ENCODE measurements around the gene FAM222B.
"Not testable (repeated sequence)": the region's sequence is repeated elsewhere in the genome, so short reads cannot be mapped to it uniquely, and the experiment has no call there.

Gene FAM222B

DNA sequence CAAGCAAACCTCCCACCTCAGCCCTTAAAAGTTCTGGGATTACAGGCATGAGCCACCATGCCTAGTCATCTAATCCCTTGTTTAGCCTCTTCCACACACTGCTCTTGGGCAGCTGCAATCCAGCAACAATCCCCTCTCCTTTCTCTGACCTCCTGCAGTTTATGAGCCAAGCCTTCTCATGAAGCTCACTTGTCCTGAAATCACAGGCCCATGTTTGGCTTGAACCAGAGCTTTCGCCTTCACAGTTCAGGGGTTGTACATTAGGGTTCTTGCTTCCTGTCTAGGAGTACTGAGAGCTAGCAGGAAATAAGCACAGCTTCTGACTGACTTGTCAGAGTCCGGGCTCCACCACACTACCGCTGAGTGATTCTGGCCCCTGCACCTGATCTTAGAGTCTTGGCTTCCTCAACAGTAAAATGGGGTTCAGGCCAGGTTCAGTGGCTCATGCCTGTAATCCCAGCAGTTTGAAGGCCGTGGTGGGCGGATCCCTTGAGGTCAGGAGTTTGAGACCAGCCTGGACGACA lies 28.5 kb upstream of the FAM222B start:
- DNase-seq = peak in 1 of 2 experiments; percentile 7

DNA sequence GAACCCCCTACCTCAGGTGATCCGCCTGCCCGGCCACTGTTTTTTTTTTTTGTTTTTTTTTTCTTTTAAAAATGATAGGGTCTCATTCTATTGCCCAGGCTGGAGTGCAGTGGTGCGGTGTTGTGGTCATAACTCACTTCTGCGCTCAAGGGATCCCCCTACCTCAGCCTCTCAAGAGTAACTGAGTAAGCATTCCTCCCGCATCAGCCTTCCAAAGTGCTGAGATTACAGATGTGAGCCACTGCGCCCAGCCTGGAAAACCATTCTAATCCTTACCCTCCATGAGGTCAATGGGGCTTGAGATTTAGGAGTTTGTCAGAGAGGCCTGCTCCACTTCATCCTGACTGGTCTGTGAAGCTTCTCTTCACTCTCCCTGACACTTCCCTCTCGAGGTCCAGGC lies 24.7 kb upstream of the FAM222B start:
- no peak for DNase-seq

DNA sequence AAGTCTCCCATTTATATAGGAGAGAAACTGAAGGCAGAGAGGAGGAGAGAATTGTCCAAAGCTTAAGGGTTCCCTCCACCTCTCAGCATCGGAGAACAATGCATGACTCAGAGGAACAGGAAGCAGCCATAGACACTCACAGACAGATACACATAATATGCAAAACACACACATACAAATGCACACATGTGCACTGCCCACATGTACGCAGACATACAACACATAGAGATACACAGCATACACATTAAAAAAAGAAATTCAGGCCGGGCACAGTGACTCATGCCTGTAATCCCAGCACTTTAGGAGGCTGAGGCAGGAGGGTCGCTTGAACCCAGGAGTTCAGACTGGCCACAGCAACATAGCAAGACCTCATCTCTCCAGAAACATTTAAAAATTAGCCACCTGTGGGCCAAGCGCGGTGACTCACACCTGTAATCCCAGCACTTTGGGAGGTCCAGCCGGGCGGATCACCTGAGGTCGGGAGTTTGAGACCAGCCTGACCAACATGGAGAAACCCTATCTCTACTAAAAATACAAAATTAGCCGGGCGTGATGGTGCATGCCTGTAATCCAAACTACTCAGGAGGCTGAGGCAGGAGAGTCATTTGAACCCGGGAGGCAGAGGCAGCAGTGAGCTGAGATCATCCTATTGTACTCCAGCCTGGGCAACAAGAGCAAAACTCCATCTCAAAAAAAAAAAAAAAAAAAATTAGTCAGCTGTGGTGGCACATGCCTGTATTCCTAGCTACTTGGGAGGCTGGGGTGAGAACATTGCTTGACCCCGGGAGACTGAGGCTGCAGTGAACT lies 23.6 kb upstream of the FAM222B start:
- no peak for DNase-seq

DNA sequence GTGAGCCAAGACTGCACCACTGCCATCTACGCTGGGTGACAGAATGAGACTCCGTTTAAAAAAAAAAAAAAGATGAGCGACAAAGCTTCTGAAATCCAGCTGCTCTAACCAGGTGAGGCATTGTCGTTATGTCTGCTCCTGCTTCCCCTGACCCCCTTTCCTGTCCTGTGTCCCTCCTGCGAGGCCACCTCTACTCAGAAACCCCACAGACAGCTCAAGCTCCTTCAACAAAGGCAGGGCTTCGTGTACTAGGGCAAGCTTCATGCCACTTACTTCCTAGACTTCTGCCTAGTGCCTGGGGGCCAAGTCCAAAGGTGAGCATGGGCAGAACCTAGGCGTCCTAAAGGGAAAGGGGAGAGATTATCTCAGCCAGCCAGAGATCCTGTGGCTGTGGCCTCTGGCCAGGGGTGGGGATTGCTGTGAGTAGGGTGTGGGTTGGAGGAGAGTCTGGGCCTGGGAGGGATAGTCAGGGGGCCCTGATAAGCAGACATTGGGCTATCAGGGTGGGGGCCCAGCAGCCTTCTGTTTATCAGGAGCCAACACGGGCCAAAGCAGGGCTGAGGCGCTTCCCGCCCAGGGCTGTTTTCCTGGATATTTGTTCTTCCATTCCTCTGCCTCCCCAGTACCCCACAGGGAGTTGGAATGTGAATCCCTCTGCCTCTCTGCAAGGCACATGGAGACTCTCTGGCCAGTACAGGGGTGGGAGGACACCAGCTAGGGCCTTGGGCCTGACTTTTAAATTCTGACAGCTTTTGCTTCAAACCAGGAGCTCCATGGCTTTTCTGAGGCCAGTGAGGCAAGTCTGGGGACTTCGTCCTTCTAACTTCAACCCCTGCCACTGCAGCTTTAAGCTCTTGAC lies 22.6 kb upstream of the FAM222B start:
- no peak for DNase-seq

DNA sequence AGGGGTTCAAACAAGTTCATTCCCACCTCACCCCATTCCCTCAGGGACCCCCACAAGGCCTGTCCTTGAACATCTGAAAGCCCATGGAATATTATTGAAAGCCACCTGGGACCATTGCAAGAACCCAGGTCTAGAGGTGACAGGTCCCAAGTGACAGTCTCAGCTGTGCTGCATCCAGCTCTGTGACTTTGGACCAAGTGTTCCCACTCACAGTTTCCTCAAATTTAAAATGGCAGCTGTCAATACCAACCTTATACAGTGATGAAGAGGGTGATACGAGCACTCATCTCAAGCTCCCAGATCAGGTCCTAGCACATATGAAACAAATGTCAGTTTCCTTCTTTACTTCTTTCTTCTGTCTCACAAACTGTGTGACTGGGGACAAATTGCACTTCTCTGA lies 21.4 kb upstream of the FAM222B start:
- DNase-seq = no peak

DNA sequence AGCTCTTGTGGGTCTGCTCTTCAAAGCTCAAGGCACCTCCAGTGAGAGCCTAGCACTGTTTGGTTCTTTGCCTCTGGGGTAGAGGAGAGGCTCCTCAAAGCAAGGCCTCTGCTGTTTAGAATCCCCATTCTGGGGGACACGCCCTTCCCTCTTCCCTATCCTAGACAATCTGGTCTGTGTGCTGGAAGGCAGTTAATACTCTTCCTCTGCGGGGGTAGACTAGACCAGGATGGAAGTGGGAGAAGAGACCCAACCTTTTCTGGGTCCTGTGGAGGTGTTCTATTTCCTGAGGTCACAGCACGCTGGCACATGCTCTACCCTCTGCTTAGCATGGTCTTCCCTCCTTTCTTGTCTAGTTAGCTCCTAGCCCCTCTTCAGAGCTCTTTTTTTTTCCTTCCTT lies 20.0 kb upstream of the FAM222B start:
- no peak for DNase-seq

DNA sequence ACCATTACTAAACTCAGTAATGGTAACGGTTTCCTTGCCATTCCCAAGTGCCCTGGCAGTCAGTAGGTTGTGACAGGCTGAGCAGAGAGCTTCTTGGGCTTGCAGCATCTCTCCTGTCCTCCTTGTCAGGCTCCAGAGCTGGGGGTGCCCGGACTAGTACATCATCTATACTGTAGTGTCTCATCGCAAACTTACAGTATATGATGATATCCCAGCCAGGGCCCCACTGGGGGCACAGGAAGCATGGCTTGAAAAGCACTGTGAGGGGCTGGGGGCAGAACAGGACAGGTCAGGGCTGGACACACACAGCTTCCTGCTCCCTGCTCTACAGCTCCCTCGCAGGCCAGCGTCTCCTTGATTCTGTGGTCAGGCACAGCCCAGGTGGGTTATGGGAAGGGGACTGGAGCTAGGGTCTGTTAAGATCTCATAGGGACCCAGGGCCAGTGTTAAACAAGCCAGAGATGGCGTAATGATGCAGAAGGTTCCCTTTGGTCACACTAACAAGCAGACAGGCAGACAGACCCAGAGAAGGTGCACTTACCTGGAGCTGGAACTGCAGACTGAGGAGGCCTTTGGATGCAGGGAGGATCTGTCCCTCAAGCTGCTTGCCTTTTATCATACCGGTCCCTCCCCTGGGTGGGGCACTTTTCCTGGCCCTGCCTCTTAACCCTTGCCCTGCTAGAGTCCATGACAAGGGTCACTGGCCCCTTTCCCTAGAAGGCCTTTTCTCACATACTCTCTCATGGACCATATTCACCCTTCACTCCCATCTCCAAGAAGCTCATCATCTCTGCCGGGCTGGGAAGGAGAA lies 19.0 kb upstream of the FAM222B start:
- no peak for DNase-seq

DNA sequence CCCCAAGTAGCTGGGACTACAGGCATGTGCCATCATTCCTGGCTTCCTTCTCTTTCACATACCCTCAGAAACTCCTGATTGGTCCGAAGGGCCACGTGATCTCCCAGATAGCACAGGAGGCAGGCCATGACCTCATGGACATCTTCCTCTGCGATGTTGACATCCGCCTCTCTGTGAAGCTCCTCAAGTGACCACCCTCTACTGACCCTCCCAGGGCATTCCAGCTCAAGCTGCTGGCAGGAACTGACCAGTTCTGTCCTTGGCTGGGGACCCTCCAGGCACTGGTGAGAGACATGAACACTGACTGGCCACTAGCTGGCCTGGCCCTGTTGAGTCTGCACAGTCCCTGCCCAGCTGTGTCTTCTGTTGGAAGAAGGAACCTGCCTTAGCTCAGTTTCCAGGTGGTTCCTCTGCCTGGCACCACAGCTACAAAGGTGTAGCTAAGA lies 17.8 kb upstream of the FAM222B start:
- no peak for DNase-seq

DNA sequence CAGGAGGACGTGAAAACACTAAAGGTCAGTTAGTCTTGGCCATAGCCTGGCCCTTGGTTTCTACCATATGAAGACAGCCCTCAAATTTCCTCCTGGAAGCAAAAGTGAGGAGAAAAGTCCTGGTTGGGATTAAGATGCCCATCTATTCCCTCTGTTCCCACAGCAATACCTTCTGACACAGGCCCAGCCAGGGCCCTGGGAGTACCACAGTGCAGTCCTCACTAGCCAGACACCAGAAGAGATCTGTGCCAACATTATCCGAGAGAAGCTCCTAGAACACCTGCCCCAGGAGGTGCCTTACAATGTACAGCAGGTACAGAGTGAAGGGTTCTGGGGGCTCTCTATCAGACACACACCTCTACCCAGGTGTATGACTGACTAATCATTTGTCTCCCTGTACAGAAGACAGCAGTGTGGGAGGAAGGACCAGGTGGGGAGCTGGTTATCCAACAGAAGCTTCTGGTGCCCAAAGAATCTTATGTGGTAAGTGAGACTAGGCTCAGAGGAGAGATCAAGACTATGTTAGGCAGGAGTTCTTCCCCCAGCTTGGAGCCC lies 16.3 kb upstream of the FAM222B start:
- DNase-seq = no peak

DNA sequence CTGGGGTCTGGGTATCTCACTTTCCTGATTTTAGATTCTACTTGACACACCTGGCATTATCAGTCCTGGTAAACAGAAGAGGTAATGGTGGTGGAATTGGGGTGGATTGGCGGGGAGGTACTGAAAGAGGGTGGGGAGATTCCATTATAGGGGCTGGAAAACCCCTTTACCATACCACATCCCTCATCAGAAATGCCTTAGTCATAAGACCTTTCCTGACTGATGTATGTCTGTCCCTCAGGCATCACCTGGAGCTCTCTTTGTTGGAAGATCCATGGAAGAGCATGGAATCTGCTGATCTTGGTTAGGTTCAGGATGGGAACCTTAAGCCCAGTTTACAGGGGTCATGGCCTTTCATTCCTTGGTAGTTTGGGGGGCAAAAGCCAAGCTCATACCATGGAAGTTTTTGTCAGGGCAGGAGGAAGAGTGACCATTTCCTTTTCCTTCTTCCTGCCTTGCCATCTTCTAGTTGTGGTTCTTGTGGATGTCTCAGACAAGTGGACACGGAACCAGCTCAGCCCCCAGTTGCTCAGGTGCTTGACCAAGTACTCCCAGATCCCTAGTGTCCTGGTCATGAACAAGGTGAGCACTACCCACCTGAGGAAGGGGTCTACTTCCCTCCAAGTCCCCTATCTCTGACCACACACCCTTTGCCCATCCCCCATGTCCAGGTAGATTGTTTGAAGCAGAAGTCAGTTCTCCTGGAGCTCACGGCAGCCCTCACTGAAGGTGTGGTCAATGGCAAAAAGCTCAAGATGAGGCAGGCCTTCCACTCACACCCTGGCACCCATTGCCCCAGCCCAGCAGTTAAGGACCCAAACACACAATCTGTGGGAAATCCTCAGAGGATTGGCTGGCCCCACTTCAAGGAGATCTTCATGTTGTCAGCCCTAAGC lies 15.6 kb upstream of the FAM222B start:
- DNase-seq = no peak

DNA sequence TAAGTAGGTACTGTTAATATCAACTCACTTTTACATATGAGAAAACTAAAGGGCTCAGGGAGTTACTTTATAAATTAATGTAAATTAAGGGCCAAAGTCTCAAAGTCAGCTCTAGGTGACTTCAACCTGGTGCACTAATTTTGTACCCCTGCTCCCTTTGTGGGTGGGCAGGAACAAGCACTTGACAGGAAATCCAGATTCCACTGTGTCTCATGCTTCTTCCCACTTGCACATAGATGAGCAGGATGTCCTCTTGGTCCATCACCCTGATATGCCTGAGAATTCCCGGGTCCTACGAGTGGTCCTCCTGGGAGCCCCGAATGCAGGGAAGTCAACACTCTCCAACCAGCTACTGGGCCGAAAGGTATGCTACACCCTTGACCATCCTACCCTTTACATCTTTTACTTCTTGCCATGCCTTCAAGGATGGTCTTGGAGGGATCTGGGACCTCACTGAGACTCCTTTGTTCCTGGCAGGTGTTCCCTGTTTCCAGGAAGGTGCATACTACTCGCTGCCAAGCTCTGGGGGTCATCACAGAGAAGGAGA lies 13.5 kb upstream of the FAM222B start:
- DNase-seq = no peak

DNA sequence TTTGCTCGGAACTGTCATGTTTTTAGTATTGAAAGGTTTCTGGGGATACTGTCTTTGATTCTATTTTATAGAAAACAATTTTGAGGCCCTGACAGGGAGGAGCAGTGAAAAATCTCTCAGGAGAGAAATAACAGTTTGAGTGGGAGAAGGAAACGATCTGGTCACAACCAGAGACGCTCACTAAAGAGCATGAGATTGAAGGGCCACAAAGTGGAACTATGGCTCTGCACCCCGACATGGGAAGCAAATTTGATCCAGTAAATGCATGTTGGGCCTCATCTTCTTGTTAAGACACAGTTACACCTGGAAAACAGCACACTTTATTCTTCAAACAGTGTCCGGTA lies 12.7 kb upstream of the FAM222B start:
- DNase-seq = no peak

DNA sequence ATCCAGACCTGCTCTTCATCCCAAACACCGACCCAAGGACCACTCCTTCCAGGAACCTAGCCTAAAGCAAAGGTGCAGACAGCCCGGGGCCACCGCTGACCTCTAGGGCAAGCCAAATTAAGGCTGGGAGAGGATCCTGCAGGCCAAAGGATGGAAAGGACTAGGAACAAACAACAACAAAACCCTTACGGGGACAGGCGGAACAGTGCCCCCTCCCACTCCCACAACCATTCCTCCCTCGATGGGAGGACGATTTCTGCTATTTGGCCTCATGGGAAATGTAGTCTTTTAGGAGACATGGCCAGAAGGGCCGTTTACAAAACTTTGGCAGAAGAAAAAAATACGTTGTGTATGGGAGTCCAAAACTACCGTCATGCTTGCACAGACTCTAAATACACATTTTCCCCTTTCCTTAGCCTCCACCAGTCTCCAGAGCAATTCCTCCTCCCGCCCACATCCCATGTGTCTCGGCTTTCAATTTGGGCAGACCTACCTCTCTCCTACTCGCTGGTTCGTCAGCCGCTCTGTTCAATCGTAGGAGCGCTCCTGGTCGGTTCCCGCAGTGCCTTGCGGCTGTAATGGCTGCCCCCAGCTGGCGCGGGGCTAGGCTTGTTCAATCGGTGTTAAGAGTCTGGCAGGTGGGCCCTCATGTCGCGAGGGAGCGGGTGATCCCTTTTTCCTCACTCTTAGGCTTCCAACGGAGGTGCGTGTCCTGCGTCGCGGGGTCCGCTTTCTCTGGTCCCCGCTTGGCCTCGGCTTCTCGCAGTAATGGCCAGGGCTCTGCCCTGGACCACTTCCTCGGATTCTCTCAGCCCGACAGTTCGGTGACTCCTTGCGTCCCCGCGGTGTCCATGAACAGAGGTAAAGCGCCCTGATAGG lies 12.1 kb upstream of the FAM222B start, which contains the start of gene ERAL1:
Gene ERAL1 (plus strand): TSS at position 560 of the 879 bp plus-strand sequence. CDS start 19 bp downstream, at position 579.
- DNase-seq = peak; percentile 76 to 85

DNA sequence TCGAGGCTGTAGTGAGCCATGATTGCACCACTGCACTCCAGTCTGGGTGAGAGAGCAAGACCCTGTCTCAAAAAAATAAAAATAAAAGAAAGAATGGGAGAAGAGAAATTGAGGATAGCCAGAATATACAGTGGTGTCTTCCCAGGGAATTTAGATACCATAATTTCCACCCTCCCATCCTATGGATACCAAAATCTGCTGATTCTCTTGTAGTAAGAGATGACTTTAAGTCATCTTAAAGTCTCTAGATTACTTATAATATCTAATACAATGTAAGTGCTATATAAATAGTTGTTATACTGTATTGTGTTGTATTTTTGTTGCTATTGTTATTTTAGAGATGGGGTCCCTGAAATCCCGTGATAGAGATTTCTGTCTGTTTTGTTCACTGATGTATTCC lies 10.7 kb upstream of the FAM222B start:
- DNase-seq = no peak

DNA sequence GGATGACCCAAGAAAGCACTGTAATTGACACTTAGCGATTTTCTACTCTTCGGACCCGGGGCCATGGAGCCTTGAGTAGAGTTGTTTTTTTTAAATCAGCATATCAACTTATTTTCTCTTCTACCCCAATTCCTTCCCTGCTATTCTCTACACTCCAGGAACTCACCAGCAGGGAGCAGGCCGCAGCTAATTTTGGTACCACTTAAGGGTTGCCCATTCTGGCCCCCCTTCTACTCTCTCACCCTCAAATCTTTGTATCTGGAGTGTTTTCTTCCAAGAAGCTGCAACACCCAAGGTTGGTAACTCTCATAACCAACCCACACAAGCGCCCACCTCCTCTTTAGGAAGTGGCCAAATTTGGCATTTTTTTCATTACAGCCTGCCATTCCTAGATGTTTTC lies 6.7 kb upstream of the FAM222B start:
- DNase-seq = no peak

DNA sequence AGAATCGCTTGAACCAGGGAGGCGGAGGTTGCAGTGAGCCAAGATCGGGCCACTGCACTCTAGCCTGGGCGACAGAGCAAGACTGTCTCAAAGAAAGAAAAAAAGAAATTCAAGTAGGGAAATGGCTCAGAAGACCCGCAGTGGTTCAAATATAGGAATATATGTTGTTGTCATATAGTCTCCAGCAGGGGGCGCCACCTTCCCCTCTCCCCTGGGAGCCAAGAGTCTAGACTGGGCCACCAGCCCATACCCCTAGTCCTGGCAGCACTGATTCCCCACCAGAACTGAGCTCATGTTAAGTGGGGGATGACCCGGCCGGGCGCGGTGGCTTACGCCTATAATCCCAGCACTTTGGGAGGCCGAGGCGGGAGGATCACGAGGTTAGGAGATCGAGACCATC lies 6.1 kb upstream of the FAM222B start:
- peak; percentile 22 to 62 for DNase-seq

DNA sequence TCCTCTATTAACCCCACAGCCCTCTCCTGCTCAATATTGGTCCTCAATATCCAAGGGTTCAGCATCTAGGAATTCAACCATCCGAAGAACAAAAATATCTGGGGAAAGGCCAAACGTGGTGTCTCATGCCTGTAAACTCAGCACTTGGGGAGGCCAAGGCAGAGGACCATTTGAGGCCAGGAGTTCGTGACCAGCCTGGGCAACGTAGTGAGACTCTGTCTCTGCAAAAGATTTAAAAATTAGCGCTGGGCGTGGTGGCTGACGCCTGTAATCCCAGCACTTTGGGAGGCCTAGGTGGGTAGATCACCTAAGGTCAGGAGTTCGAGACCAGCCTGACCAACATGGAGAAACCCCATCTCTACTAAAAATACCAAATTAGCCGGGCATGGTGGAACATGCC lies 4.1 kb upstream of the FAM222B start:
- not testable (repeated sequence) for DNase-seq

DNA sequence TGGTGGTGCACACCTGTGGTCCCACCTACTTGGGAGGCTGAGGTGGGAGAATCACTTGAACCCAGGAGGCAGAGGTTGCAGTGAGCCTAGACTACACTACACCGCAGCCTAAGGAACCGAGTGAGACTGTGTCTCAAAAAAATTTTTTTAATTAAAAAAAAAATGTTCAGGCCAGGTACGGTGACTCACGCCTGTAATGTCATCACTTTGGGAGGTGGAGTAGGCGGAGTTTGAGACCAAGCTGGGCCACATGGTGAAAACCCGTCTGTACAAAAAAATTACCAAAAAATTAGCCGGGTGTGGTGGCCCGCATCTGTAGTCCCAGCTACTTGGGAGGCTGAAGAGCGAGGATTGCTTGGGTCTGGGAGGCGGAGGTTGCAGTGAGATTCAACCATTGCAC lies 3.6 kb upstream of the FAM222B start:
- DNase-seq = peak; percentile 7 to 43

DNA sequence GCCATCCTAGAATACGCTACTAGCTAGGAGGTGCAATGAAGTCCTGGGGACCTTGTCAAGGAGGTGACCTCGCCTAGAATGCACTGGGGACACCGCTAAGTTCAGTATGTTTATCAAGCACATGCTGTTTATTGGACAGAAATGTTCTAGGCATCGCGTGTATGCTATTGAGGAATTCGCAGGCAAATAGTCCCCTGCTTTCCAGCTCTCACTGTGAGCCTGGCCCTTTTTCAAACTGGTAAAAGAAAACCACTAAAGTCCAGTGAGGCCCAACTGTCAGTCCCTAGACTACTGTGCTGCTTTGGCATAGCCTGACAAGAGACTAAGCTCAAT lies 1.2 kb upstream of the FAM222B start:
- no peak for DNase-seq

DNA sequence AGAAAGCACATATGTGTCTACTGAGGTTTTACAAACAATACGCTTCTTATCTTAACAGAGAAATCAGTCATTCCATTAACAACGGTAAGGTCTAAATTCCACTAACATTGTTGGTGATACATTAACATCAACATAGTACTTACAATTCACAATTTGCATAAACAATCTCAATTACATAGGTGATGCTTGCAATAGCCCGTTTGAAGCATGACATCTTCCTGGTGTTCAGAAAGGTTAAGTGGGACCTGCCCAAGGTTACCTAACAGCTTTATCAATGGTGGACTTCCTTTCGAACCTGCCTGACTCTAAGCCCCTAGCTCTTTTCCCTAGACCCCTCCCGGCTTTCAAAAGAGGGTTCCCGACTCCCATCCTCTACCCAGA lies 699 bp downstream of the FAM222B start:
- DNase-seq = no peak

Measured in stimulated activated CD4-positive, alpha-beta T cell treated with anti-CD3 and anti-CD28 coated beads, Interleukin-4, amount 100 ng/mL, for 4 hours (primary cell).